Measurements from ENCODE around the gene SLC31A1. TPM values are rescaled to one million over a fixed set of nuclear protein-coding genes. Genes with fewer than 3 reads are reported as not detected.

The SLC31A1 gene
- total RNA-seq, 1 experiment from 2014 or later: 27.2 TPM

GRCh38 chr9:113299800-113300292 is 78.5 kb downstream of the SLC31A1 start:
- peak in 1 of 2 experiments; percentile 17 for DNase-seq
- POLR2A ChIA-PET (ENCODE audit: unreplicated experiment): no interaction called here

GRCh38 chr9:113301548-113301947 is 80.2 kb downstream of the SLC31A1 start:
- TF ChIP-seq CTCF (conservative IDR thresholded peaks at IDR 0.05) (no peak), EZH2 (IDR thresholded peaks at IDR 0.05; ENCODE audit: low read depth) (no peak)
- no peak overlapping the region for H3K4me2 ChIP-seq
- no peak overlapping the region for H3K4me3 ChIP-seq
- no peak overlapping the region for H3K27ac ChIP-seq
- POLR2A ChIA-PET (ENCODE audit: unreplicated experiment): no interaction called here
- H2AFZ ChIP-seq: no peak overlapping the region
- H3K36me3 ChIP-seq (ENCODE audit: low read depth): no peaks in the 10 kb centered on the region
- no peaks in the 10 kb centered on the region for H3K27me3 ChIP-seq (ENCODE audit: insufficient read depth, low read depth)
- intact Hi-C loops (cut with micrococcal nuclease; ENCODE audit: unreplicated experiment): no loop called here
- H3K9me3 ChIP-seq (ENCODE audit: insufficient read depth, low read depth): no peaks in the 10 kb centered on the region
- H3K9me2 ChIP-seq (ENCODE audit: insufficient read depth): no peaks in the 10 kb centered on the region
- BruUV-seq (replicated peaks): no TSS peak
- no peaks in the 10 kb centered on the region for H3F3A ChIP-seq (ENCODE audit: insufficient read depth, low read depth)
- no peaks in the 10 kb centered on the region for H3K4me1 ChIP-seq (replicated peaks; ENCODE audit: insufficient read depth)
- DNase-seq: no peak
- H3K79me2 ChIP-seq (ENCODE audit: low read depth): no peaks in the 10 kb centered on the region
- no peaks in the 10 kb centered on the region for H4K20me1 ChIP-seq (ENCODE audit: insufficient read depth)
- CTCF ChIA-PET: no interaction called here

More at GRCh38 chr9:113299800-113300292, 78.5 kb downstream of the SLC31A1 start:
- no peak for TF ChIP-seq EZH2 (IDR thresholded peaks at IDR 0.05; ENCODE audit: low read depth)
- TF ChIP-seq CTCF (conservative IDR thresholded peaks at IDR 0.05): no peak
- Histone ChIP-seq H3K27me3 (ENCODE audit: insufficient read depth, low read depth) (no peaks in the 10 kb centered on the region), H3K36me3 (ENCODE audit: low read depth) (no peaks in the 10 kb centered on the region), H3K4me3 (no peak overlapping the region), H3K9me3 (ENCODE audit: insufficient read depth, low read depth) (no peaks in the 10 kb centered on the region), H3F3A (ENCODE audit: insufficient read depth, low read depth) (peaks cover 6% of the 10 kb centered on the region; the same call in 1 of the 2 replicates), H2AFZ (no peak overlapping the region), H3K27ac (no peak overlapping the region), H3K79me2 (ENCODE audit: low read depth) (no peaks in the 10 kb centered on the region), H3K4me1 (replicated peaks; ENCODE audit: insufficient read depth) (no peaks in the 10 kb centered on the region), H3K4me2 (peak overlapping the region; percentile 18; the same call in 1 of the 2 replicates), H3K9me2 (ENCODE audit: insufficient read depth) (no peaks in the 10 kb centered on the region), H4K20me1 (ENCODE audit: insufficient read depth) (no peaks in the 10 kb centered on the region)
- CTCF ChIA-PET: no interaction called here
- no TSS peak for BruUV-seq (replicated peaks)
- intact Hi-C loops (cut with micrococcal nuclease; ENCODE audit: unreplicated experiment): no loop called here

GRCh38 chr9:113302792-113303418 is 81.6 kb downstream of the SLC31A1 start, which contains the start of gene RNF183:
TSS of gene RNF183 (minus strand) at chr9:113303376. CDS start at chr9:113298184, 5,192 bp downstream.
- POLR2A ChIA-PET (ENCODE audit: unreplicated experiment): no interaction called here
- H3K27ac ChIP-seq: no peak within 1 kb of the TSS

More at GRCh38 chr9:113302792-113303418, 81.6 kb downstream of the SLC31A1 start, which contains the start of gene RNF183:
- H3K9me3 ChIP-seq (ENCODE audit: insufficient read depth, low read depth): no peaks in the 10 kb centered on the region
- H3K9me2 ChIP-seq (ENCODE audit: insufficient read depth): no peaks in the 10 kb centered on the region
- no TSS peak for BruUV-seq (replicated peaks)
- H3F3A ChIP-seq (ENCODE audit: insufficient read depth, low read depth): no peaks in the 10 kb centered on the region
- H3K79me2 ChIP-seq (ENCODE audit: low read depth): no peaks in the 10 kb centered on the region
- TF ChIP-seq EZH2 (IDR thresholded peaks at IDR 0.05; ENCODE audit: low read depth) (no peak), CTCF (conservative IDR thresholded peaks at IDR 0.05) (no peak)
- DNase-seq: no peak
- no peaks in the 10 kb centered on the region for H4K20me1 ChIP-seq (ENCODE audit: insufficient read depth)
- no peaks in the 10 kb centered on the region; the same call in 1 of the 2 replicates for H3K4me1 ChIP-seq (replicated peaks; ENCODE audit: insufficient read depth)
- H3K4me3 ChIP-seq: no peak within 1 kb of the TSS
- H3K27me3 ChIP-seq (ENCODE audit: insufficient read depth, low read depth): no peaks in the 10 kb centered on the region
- intact Hi-C loops (cut with micrococcal nuclease; ENCODE audit: unreplicated experiment): no loop called here
- no peak within 1 kb of the TSS for H3K4me2 ChIP-seq
- H2AFZ ChIP-seq: no peak within 1 kb of the TSS
- H3K36me3 ChIP-seq (ENCODE audit: low read depth): no peaks in the 10 kb centered on the region
- CTCF ChIA-PET: no interaction called here

Data from PC-9 (cell line).